Stimulated activated CD4-positive, alpha-beta T cell treated with anti-CD3 and anti-CD28 coated beads, Interleukin-1b, Interleukin-23, amount 100 ng/mL, for 48 hours (primary cell): ENCODE measurements around the gene SLC2A6.

ENCODE experiments used
- DNase-seq: peaks from one replicate; pipeline ENCODE4 v3.0.0-alpha.2; 2020

SLC2A6 gene

GRCh38 chr9:133430244-133430643, 48.7 kb downstream of the SLC2A6 start:
- no peak for DNase-seq

GRCh38 chr9:133429641-133430161, 49.2 kb downstream of the SLC2A6 start:
- DNase-seq, result no peak

GRCh38 chr9:133429214-133429613, 49.7 kb downstream of the SLC2A6 start:
- no peak for DNase-seq

- no peak for DNase-seq
These were observed 50.2 kb downstream of the SLC2A6 start for GRCh38 chr9:133428617-133429101.

GRCh38 chr9:133427658-133428348, 51.1 kb downstream of the SLC2A6 start:
- DNase-seq, result no peak

GRCh38 chr9:133426011-133426410, 52.9 kb downstream of the SLC2A6 start:
- DNase-seq, result no peak

- DNase-seq, result no peak
These were observed 53.8 kb downstream of the SLC2A6 start for GRCh38 chr9:133425049-133425632.

- DNase-seq, result no peak
These were observed 54.7 kb downstream of the SLC2A6 start for GRCh38 chr9:133424187-133424586.

- DNase-seq, result no peak
These were observed 55.7 kb downstream of the SLC2A6 start for GRCh38 chr9:133423216-133423615.

GRCh38 chr9:133421615-133422542, 57.0 kb downstream of the SLC2A6 start, which contains the start of gene ADAMTS13:
TSS of gene ADAMTS13 (plus strand) at chr9:133422367. CDS start at chr9:133422444, 77 bp downstream.
- DNase-seq, result peak; percentile 63
